OCI-LY1 (cell line): ENCODE results near the gene CWF19L2.

Experiments
- H2AFZ ChIP-seq: fragments of 200-600 bp; sonication (generic), shearing (Covaris generic); 2 replicates; pipeline ENCODE4 v1.6.0; 2014; ENCODE audit warnings: antibody characterized with exemption, mild to moderate bottlenecking, low read length
- H3F3A ChIP-seq: fragments of 200-600 bp; sonication (generic), shearing (Covaris generic); 2 replicates; pipeline ENCODE4 v1.6.0; 2014; ENCODE audit warnings: mild to moderate bottlenecking, antibody characterized with exemption, low read length, moderate library complexity; ENCODE audit not compliant: insufficient read depth
- H3K27ac ChIP-seq: fragments of 200-600 bp; sonication (generic); 2 replicates; pipeline ENCODE4 v1.5.1; 2014; ENCODE audit warnings: low read length, mixed run types, mild to moderate bottlenecking, low read depth; ENCODE audit not compliant: poor library complexity, severe bottlenecking
- H3K27me3 ChIP-seq: fragments of 200-600 bp; sonication (generic); 2 replicates; pipeline ENCODE4 v1.6.0; 2014; ENCODE audit warnings: antibody characterized with exemption, mild to moderate bottlenecking, low read length, moderate library complexity; ENCODE audit not compliant: insufficient read depth
- H3K36me3 ChIP-seq: fragments of 200-600 bp; sonication (generic); 2 replicates; pipeline ENCODE4 v1.6.1; 2014; ENCODE audit warnings: mild to moderate bottlenecking, antibody characterized with exemption, low read length, moderate library complexity, mixed read lengths; ENCODE audit not compliant: insufficient read depth
- H3K4me1 ChIP-seq: fragments of 200-600 bp; sonication (generic); 2 replicates; pipeline ENCODE4 v1.5.1; 2014; ENCODE audit warnings: mild to moderate bottlenecking, low read length, moderate library complexity; ENCODE audit not compliant: insufficient read depth, severe bottlenecking
- H3K4me2 ChIP-seq: fragments of 200-600 bp; sonication (generic), shearing (Covaris generic); 2 replicates; pipeline ENCODE4 v1.6.1; 2014; ENCODE audit warnings: low read length
- H3K4me3 ChIP-seq: fragments of 200-600 bp; sonication (generic); 2 replicates; pipeline ENCODE4 v1.5.1; 2014; ENCODE audit warnings: low read length, low read depth, mild to moderate bottlenecking, mixed read lengths; ENCODE audit not compliant: poor library complexity, severe bottlenecking
- H3K79me2 ChIP-seq: fragments of 200-600 bp; shearing (Covaris generic); 2 replicates; pipeline ENCODE4 v1.6.1; 2016; ENCODE audit warnings: mixed run types, low read length, mixed read lengths; ENCODE audit not compliant: insufficient read depth
- H3K9ac ChIP-seq: fragments of 200-600 bp; sonication (generic), shearing (Covaris generic); 2 replicates; pipeline ENCODE4 v1.6.1; 2014; ENCODE audit warnings: mild to moderate bottlenecking, low read length, mixed read lengths
- H3K9me2 ChIP-seq: fragments of 200-600 bp; sonication (generic), shearing (Covaris generic); 2 replicates; pipeline ENCODE4 v1.6.1; 2014; ENCODE audit warnings: low read depth, mild to moderate bottlenecking, low read length, mixed read lengths
- H3K9me3 ChIP-seq: fragments of 200-600 bp; shearing (Covaris generic); 2 replicates; pipeline ENCODE4 v1.6.1; 2014; ENCODE audit warnings: low read length, mixed read lengths
- H4K20me1 ChIP-seq: fragments of 200-600 bp; sonication (generic), shearing (Covaris generic); 2 replicates; pipeline ENCODE4 v1.6.0; 2016; ENCODE audit warnings: mild to moderate bottlenecking, low read length; ENCODE audit not compliant: insufficient read depth
- EZH2 ChIP-seq: fragments of 200-600 bp; sonication (generic), shearing (Covaris generic); IDR thresholded peaks from 2 replicates; pipeline ENCODE4 v1.8.0; 2017; ENCODE audit warnings: borderline replicate concordance, mixed run types, mild to moderate bottlenecking, antibody characterized with exemption, low read length, moderate library complexity, mixed read lengths
- TF ChIP-seq, protein P1 (sequence below): fragments of 200-600 bp; sonication (generic), shearing (Covaris generic); IDR thresholded peaks from 2 replicates; pipeline ENCODE4 v1.5.1; 2017; ENCODE audit warnings: mild to moderate bottlenecking, antibody characterized with exemption, low read length, moderate library complexity, mixed read lengths

CWF19L2 gene

DNA sequence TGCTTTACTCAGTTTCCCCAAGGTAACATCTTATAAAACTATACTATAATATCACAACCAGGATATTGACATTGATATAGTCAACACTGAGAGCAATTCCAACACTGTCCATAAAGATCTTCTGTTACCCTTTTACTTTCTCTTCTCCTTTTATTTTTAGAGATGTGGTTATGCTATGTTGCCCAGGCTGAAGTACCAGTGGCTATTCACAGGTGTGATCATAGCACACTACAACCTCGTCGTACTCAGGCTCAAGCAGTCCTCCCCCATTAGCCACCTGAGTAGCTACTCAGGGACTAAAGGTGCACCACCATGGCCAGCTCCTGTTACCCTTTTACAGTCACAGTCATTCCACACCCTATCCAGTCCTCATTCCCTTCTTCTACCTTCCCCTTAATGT lies 119.7 kb downstream of the CWF19L2 start:
- Histone ChIP-seq H3K9me2 (no peaks in the 10 kb centered on the region), H3K9me3 (no peaks in the 10 kb centered on the region), H3K4me1 (no peaks in the 10 kb centered on the region), H3K9ac (no peak overlapping the region), H3K4me2 (no peak overlapping the region), H3K79me2 (no peaks in the 10 kb centered on the region), H3K27ac (no peak overlapping the region), H3K36me3 (peaks cover 7% of the 10 kb centered on the region; the same call in 1 of the 2 replicates), H3F3A (no peaks in the 10 kb centered on the region), H4K20me1 (no peaks in the 10 kb centered on the region), H3K4me3 (no peak overlapping the region), H2AFZ (no peak overlapping the region), H3K27me3 (no peaks in the 10 kb centered on the region)
- TF ChIP-seq EZH2 = no peak
- TF ChIP-seq, protein P1, sequence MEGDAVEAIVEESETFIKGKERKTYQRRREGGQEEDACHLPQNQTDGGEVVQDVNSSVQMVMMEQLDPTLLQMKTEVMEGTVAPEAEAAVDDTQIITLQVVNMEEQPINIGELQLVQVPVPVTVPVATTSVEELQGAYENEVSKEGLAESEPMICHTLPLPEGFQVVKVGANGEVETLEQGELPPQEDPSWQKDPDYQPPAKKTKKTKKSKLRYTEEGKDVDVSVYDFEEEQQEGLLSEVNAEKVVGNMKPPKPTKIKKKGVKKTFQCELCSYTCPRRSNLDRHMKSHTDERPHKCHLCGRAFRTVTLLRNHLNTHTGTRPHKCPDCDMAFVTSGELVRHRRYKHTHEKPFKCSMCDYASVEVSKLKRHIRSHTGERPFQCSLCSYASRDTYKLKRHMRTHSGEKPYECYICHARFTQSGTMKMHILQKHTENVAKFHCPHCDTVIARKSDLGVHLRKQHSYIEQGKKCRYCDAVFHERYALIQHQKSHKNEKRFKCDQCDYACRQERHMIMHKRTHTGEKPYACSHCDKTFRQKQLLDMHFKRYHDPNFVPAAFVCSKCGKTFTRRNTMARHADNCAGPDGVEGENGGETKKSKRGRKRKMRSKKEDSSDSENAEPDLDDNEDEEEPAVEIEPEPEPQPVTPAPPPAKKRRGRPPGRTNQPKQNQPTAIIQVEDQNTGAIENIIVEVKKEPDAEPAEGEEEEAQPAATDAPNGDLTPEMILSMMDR = no peak

DNA sequence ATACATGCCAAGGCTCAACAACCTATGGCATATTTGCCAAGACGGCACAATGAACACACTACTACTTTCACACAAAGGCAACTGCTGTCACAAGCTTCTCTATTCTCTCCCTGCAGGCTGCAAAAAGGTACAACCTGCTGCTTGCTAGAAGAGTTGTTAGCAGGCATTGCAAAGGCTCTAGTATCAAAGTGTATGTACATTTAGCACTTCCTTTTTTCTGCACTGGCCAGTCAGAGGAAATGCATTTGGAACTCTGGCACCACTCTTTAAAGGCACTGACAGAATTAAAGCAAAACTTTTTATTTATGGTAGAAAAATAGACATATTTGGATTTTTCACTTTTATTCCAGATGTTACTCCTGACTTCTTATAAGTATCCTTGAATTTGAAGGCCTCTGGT lies 125.9 kb downstream of the CWF19L2 start:
- no peaks in the 10 kb centered on the region for H3K79me2 ChIP-seq
- no peaks in the 10 kb centered on the region for H3K27me3 ChIP-seq
- TF ChIP-seq, protein P1 = no peak
- TF ChIP-seq EZH2 = no peak
- no peak overlapping the region for H3K4me3 ChIP-seq
- no peak overlapping the region for H2AFZ ChIP-seq
- no peak overlapping the region for H3K4me2 ChIP-seq
- no peaks in the 10 kb centered on the region for H3K9me2 ChIP-seq
- H4K20me1 ChIP-seq = no peaks in the 10 kb centered on the region
- no peaks in the 10 kb centered on the region for H3F3A ChIP-seq
- H3K36me3 ChIP-seq = peaks cover 12% of the 10 kb centered on the region; the same call in 1 of the 2 replicates
- H3K9me3 ChIP-seq = no peaks in the 10 kb centered on the region
- H3K9ac ChIP-seq = no peak overlapping the region
- no peaks in the 10 kb centered on the region for H3K4me1 ChIP-seq
- H3K27ac ChIP-seq = no peak overlapping the region

DNA sequence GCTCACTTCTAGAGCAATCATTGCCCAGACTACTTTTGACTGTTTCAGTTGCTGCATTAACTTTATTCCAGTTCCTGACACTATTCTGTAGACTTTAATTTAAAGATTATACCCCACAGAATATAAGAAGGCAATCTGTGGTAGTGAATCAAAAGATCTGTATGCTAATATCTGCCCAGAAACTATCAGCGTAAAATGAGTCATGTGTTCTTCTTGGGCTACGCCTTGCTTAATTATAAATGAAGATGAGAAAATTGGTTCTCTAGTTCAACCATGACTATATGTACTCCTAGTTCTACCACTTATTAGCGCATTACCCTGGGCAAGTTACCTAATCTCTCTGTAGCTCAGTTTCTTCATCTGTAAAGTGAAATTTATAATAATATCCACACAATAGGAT lies 128.5 kb downstream of the CWF19L2 start:
- no peaks in the 10 kb centered on the region for H3K27me3 ChIP-seq
- H3K4me1 ChIP-seq = no peaks in the 10 kb centered on the region
- no peak overlapping the region for H3K4me2 ChIP-seq
- TF ChIP-seq, protein P1 = no peak
- TF ChIP-seq EZH2 = no peak
- H3K9me2 ChIP-seq = no peaks in the 10 kb centered on the region
- no peak overlapping the region for H3K9ac ChIP-seq
- H3F3A ChIP-seq = no peaks in the 10 kb centered on the region
- H4K20me1 ChIP-seq = no peaks in the 10 kb centered on the region
- H2AFZ ChIP-seq = no peak overlapping the region
- H3K9me3 ChIP-seq = no peaks in the 10 kb centered on the region
- no peaks in the 10 kb centered on the region for H3K79me2 ChIP-seq
- H3K36me3 ChIP-seq = peaks cover 11% of the 10 kb centered on the region
- no peak overlapping the region for H3K27ac ChIP-seq
- H3K4me3 ChIP-seq = no peak overlapping the region
